Measurements from ENCODE around the gene PCDHGA5.
"Not testable (repeated sequence)": the region's sequence is repeated elsewhere in the genome, so short reads cannot be mapped to it uniquely, and the experiment has no call there.

Gene PCDHGA5

GRCh38 chr5:141388661-141389060, 24.7 kb downstream of the PCDHGA5 start:
- DNase-seq, result no peak

GRCh38 chr5:141389153-141390042, 25.4 kb downstream of the PCDHGA5 start:
- DNase-seq, result no peak

GRCh38 chr5:141392429-141393198, 28.7 kb downstream of the PCDHGA5 start, which contains the start of gene PCDHGA8:
PCDHGA8 (plus strand) TSS chr5:141392633; CDS start chr5:141392814, 181 bp downstream.
- DNase-seq, result peak in 1 of 2 experiments; percentile 0

- DNase-seq, result no peak
Measured at GRCh38 chr5:141393267-141393666, 29.3 kb downstream of the PCDHGA5 start.

GRCh38 chr5:141394401-141395187, 30.6 kb downstream of the PCDHGA5 start:
- not testable (repeated sequence) for DNase-seq

GRCh38 chr5:141397756-141398551, 34.0 kb downstream of the PCDHGA5 start, which contains the start of gene PCDHGB5:
PCDHGB5 (plus strand) TSS chr5:141397947; CDS start chr5:141398128, 181 bp downstream.
- DNase-seq, result not testable (repeated sequence)

GRCh38 chr5:141398608-141399007, 34.6 kb downstream of the PCDHGA5 start:
- no peak for DNase-seq

- no peak for DNase-seq
Measured at GRCh38 chr5:141399555-141400258, 35.7 kb downstream of the PCDHGA5 start.

GRCh38 chr5:141402553-141403243, 38.7 kb downstream of the PCDHGA5 start, which contains the start of gene PCDHGA9:
PCDHGA9 (plus strand) TSS chr5:141402778; CDS start chr5:141402953, 175 bp downstream.
- peak; percentile 6 to 52 for DNase-seq

- no peak for DNase-seq
Measured at GRCh38 chr5:141403387-141403786, 39.4 kb downstream of the PCDHGA5 start.

GRCh38 chr5:141407790-141408505, 44.0 kb downstream of the PCDHGA5 start, which contains the start of gene PCDHGB6:
PCDHGB6 (plus strand) TSS chr5:141408021; CDS start chr5:141408203, 182 bp downstream.
- peak in 1 of 2 experiments; percentile 23 for DNase-seq

- no peak for DNase-seq
Measured at GRCh38 chr5:141409598-141410306, 45.8 kb downstream of the PCDHGA5 start.

- no peak for DNase-seq
Measured at GRCh38 chr5:141411575-141411974, 47.6 kb downstream of the PCDHGA5 start.

GRCh38 chr5:141412854-141413539, 49.0 kb downstream of the PCDHGA5 start, which contains the start of gene PCDHGA10:
PCDHGA10 (plus strand) TSS chr5:141412987; CDS start chr5:141413176, 189 bp downstream.
- peak in 1 of 2 experiments; percentile 83 for DNase-seq

- DNase-seq, result no peak
Measured at GRCh38 chr5:141413540-141414069, 49.6 kb downstream of the PCDHGA5 start.

GRCh38 chr5:141414548-141415274, 50.7 kb downstream of the PCDHGA5 start:
- not testable (repeated sequence) for DNase-seq

GRCh38 chr5:141415275-141415618, 51.3 kb downstream of the PCDHGA5 start:
- not testable (repeated sequence) for DNase-seq
